Measurements from ENCODE around the gene BUD13. TPM values are rescaled to one million over a fixed set of nuclear protein-coding genes. Genes with fewer than 3 reads are reported as not detected.

Gene BUD13
- polyA plus RNA-seq, 2 of the 4 experiments (the other 2 are of a cell fraction), result 9.8 to 16.2 TPM

- Histone ChIP-seq H3K4me2 (no peak overlapping the region), H3K4me1 (peaks cover 7% of the 10 kb centered on the region; the same call in 1 of the 3 replicates), H3K27ac (no peak overlapping the region), H3K9me3 (no peaks in the 10 kb centered on the region), H3K4me3 (no peak overlapping the region)
- no peak for DNase-seq (ENCODE audit: low read depth in 1 of 2, low spot score in 1 of 2)
- TF ChIP-seq RCOR1 (IDR thresholded peaks at IDR 0.05; ENCODE audit: low read depth, low read length) (no peak), HDAC2 (IDR thresholded peaks at IDR 0.05) (no peak), HES2 (IDR thresholded peaks at IDR 0.05) (no peak), HMGXB4 (CRISPR knock-in tag; IDR thresholded peaks at IDR 0.05; ENCODE audit: borderline replicate concordance) (no peak)
- CTCF ChIA-PET, result interaction anchor here (0.8 to 1.5 kb wide), 4 partner anchors 9 to 24 kb away, joined by 3 to 4 read pairs (median 4); partner anchors contain the start of gene APOA5
- no peak for FAIRE-seq
- ATAC-seq, result no peak
- POLR2A ChIA-PET, result no interaction called here
- 94% methylated on average over 4 of the region's 4 CpGs for WGBS (ENCODE audit: missing lambda C conversion rate)
Observed at GRCh38 chr11:116812109-116812508, 39.3 kb upstream of the BUD13 start.

- TF ChIP-seq EHMT2 (IDR thresholded peaks at IDR 0.05; ENCODE audit: low read depth), result no peak
- no peak for TF ChIP-seq GATA3 (IDR thresholded peaks at IDR 0.05; ENCODE audit: borderline replicate concordance)
- no peak for TF ChIP-seq CHD4 (IDR thresholded peaks at IDR 0.05; ENCODE audit: borderline replicate concordance)
- TF ChIP-seq, protein P1, sequence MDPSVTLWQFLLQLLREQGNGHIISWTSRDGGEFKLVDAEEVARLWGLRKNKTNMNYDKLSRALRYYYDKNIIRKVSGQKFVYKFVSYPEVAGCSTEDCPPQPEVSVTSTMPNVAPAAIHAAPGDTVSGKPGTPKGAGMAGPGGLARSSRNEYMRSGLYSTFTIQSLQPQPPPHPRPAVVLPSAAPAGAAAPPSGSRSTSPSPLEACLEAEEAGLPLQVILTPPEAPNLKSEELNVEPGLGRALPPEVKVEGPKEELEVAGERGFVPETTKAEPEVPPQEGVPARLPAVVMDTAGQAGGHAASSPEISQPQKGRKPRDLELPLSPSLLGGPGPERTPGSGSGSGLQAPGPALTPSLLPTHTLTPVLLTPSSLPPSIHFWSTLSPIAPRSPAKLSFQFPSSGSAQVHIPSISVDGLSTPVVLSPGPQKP (IDR thresholded peaks at IDR 0.05; ENCODE audit: low read depth, low read length), result no peak
- TF ChIP-seq NPAS2 (CRISPR knock-in tag; IDR thresholded peaks at IDR 0.05; ENCODE audit: borderline replicate concordance), result no peak
- TF ChIP-seq ZSCAN20 (CRISPR knock-in tag; IDR thresholded peaks at IDR 0.05), result no peak
- TF ChIP-seq SREBF2 (IDR thresholded peaks at IDR 0.05), result no peak
- no peak for TF ChIP-seq CBX2 (IDR thresholded peaks at IDR 0.05; ENCODE audit: borderline replicate concordance, low read depth)
- no peak for TF ChIP-seq FOSB (CRISPR knock-in tag; IDR thresholded peaks at IDR 0.05)
- no peak for TF ChIP-seq REST (IDR thresholded peaks at IDR 0.05)
- TF ChIP-seq CHD2 (IDR thresholded peaks at IDR 0.05; ENCODE audit: low read length, partially characterized antibody), result no peak
- no peak for TF ChIP-seq RNF2 (IDR thresholded peaks at IDR 0.05; ENCODE audit: borderline replicate concordance, low read depth)
- ATAC-seq (no peak), DNase-seq (ENCODE audit: low read depth in 1 of 2, low spot score in 1 of 2) (no peak), FAIRE-seq (no peak)
- ChIA-PET POLR2A (no interaction called here), CTCF (interaction anchor here (2.6 kb wide), 1 partner anchor 20 kb away, joined by 11 read pairs; the partner anchor contains the start of gene APOA5)
- no peak overlapping the region for H3K4me2 ChIP-seq
- H3K4me3 ChIP-seq, result no peak overlapping the region
- H3K9me3 ChIP-seq, result no peaks in the 10 kb centered on the region
- 81% methylated on average over 3 of the region's 3 CpGs for whole genome bisulfite sequencing (ENCODE audit: missing lambda C conversion rate)
- H3K27ac ChIP-seq, result no peak overlapping the region
- H3K4me1 ChIP-seq, result peaks cover 7% of the 10 kb centered on the region; the same call in 1 of the 3 replicates
Observed at GRCh38 chr11:116811194-116811593, 38.4 kb upstream of the BUD13 start.
